Measurements from ENCODE around the gene SH3TC2. TPM values are rescaled to one million over a fixed set of nuclear protein-coding genes. Genes with fewer than 3 reads are reported as not detected.

The SH3TC2 gene
- total and polyA plus RNA-seq, 2 donors (not counting 1 experiment from before 2014, with no cell fraction given): not detected

DNA sequence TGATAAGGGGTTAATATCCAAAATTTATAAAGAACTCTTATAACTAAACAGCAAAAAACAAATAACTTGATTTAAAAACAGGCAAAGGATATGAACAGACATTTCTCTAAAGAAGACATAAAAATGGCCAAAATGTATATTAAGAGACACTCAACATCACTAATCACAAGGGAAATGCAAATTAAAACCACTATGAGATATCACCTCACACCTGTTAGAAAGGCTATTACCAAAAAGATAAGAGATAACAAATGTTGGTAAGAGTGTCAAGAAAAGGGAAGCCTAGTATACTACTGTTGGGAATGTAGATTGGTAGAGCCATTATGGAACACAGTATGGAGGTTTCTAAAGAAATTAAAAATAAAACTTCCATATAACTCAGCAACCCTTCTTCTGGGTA, 19.4 kb upstream of the SH3TC2 start:
- CTCF ChIA-PET: interaction anchor here (1.2 kb wide), 1 partner anchor 8 kb away, joined by 3 read pairs; no protein-coding TSS in a partner anchor
- H3K27me3 Mint-ChIP-seq: peaks cover 23% of the 10 kb centered on the region
- no peaks in the 10 kb centered on the region for H3K9me3 Mint-ChIP-seq (ENCODE audit: insufficient read depth)
- no peak overlapping the region for H3K4me3 ChIP-seq (ENCODE audit: control extremely low read depth in 1 of 5, extremely low read depth in 1 of 5, insufficient read depth in 1 of 5, low read depth in 2 of 5, low read length in 4 of 5)
- H3K4me3 Mint-ChIP-seq: no peak overlapping the region
- no peak overlapping the region for H3K27ac Mint-ChIP-seq
- H3K79me2 ChIP-seq (ENCODE audit: control insufficient read depth, insufficient read depth, low read length): no peaks in the 10 kb centered on the region
- no peaks in the 10 kb centered on the region for H3K27me3 ChIP-seq (replicated peaks in 1 of 4; ENCODE audit: control extremely low read depth in 1 of 4, control insufficient read depth in 3 of 4, insufficient read depth in 4 of 4, low read length in 3 of 4)
- DNase-seq (no peak), ATAC-seq (ENCODE audit: low read depth) (no peak)
- no peaks in the 10 kb centered on the region for H3K36me3 ChIP-seq (replicated peaks in 1 of 2; ENCODE audit: control extremely low read depth in 1 of 2, control insufficient read depth in 1 of 2, extremely low read depth in 1 of 2, insufficient read depth in 2 of 2, low read length in 1 of 2)
- no peak overlapping the region for H3K4me2 ChIP-seq (replicated peaks; ENCODE audit: low read depth, low read length, poor library complexity, severe bottlenecking)
- POLR2A ChIA-PET: no interaction called here
- no peak overlapping the region for H3K27ac ChIP-seq (ENCODE audit: low read length in 2 of 2)
- no peak for TF ChIP-seq EZH2 (IDR thresholded peaks at IDR 0.05; ENCODE audit: borderline replicate concordance, insufficient read depth, low read depth, low read length, poor library complexity, severe bottlenecking)
- TF ChIP-seq, protein P1, sequence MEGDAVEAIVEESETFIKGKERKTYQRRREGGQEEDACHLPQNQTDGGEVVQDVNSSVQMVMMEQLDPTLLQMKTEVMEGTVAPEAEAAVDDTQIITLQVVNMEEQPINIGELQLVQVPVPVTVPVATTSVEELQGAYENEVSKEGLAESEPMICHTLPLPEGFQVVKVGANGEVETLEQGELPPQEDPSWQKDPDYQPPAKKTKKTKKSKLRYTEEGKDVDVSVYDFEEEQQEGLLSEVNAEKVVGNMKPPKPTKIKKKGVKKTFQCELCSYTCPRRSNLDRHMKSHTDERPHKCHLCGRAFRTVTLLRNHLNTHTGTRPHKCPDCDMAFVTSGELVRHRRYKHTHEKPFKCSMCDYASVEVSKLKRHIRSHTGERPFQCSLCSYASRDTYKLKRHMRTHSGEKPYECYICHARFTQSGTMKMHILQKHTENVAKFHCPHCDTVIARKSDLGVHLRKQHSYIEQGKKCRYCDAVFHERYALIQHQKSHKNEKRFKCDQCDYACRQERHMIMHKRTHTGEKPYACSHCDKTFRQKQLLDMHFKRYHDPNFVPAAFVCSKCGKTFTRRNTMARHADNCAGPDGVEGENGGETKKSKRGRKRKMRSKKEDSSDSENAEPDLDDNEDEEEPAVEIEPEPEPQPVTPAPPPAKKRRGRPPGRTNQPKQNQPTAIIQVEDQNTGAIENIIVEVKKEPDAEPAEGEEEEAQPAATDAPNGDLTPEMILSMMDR (IDR thresholded peaks at IDR 0.05): no peak
- H3K9ac ChIP-seq (ENCODE audit: low read length): no peak overlapping the region
- H3K4me1 ChIP-seq (ENCODE audit: control insufficient read depth in 2 of 2, insufficient read depth in 2 of 2, low read length in 2 of 2): no peaks in the 10 kb centered on the region
- H3K4me1 Mint-ChIP-seq: no peaks in the 10 kb centered on the region
- intact Hi-C loops (cut with micrococcal nuclease): no loop called here
- no peaks in the 10 kb centered on the region for H3K9me3 ChIP-seq (ENCODE audit: control extremely low read depth in 1 of 3, control insufficient read depth in 2 of 3, insufficient read depth in 1 of 3, low read length in 2 of 3)
- no peaks in the 10 kb centered on the region for H4K20me1 ChIP-seq (ENCODE audit: control insufficient read depth, insufficient read depth, low read length, poor library complexity, severe bottlenecking)
- H2AFZ ChIP-seq (ENCODE audit: insufficient read depth, low read depth, low read length, poor library complexity, severe bottlenecking): no peak overlapping the region

GRCh38 chr5:149080294-149080693, 17.4 kb upstream of the SH3TC2 start:
- TF ChIP-seq, protein P1 (IDR thresholded peaks at IDR 0.05): no peak
- no peak for TF ChIP-seq EZH2 (IDR thresholded peaks at IDR 0.05; ENCODE audit: borderline replicate concordance, insufficient read depth, low read depth, low read length, poor library complexity, severe bottlenecking)
- no peaks in the 10 kb centered on the region for H3K36me3 ChIP-seq (replicated peaks in 1 of 2; ENCODE audit: control extremely low read depth in 1 of 2, control insufficient read depth in 1 of 2, extremely low read depth in 1 of 2, insufficient read depth in 2 of 2, low read length in 1 of 2)
- H3K27ac ChIP-seq (ENCODE audit: low read length in 2 of 2): no peak overlapping the region
- ChIA-PET CTCF (no interaction called here), POLR2A (no interaction called here)
- no peaks in the 10 kb centered on the region for H3K27me3 ChIP-seq (replicated peaks in 1 of 4; ENCODE audit: control extremely low read depth in 1 of 4, control insufficient read depth in 3 of 4, insufficient read depth in 4 of 4, low read length in 3 of 4)
- H4K20me1 ChIP-seq (ENCODE audit: control insufficient read depth, insufficient read depth, low read length, poor library complexity, severe bottlenecking): no peaks in the 10 kb centered on the region
- H3K79me2 ChIP-seq (ENCODE audit: control insufficient read depth, insufficient read depth, low read length): no peaks in the 10 kb centered on the region
- Mint-ChIP-seq H3K4me1 (no peaks in the 10 kb centered on the region), H3K4me3 (no peak overlapping the region), H3K27me3 (peaks cover 19% of the 10 kb centered on the region), H3K9me3 (ENCODE audit: insufficient read depth) (no peaks in the 10 kb centered on the region), H3K27ac (no peak overlapping the region)
- no peak overlapping the region for H2AFZ ChIP-seq (ENCODE audit: insufficient read depth, low read depth, low read length, poor library complexity, severe bottlenecking)
- no peaks in the 10 kb centered on the region for H3K4me1 ChIP-seq (ENCODE audit: control insufficient read depth in 2 of 2, insufficient read depth in 2 of 2, low read length in 2 of 2)
- H3K4me2 ChIP-seq (replicated peaks; ENCODE audit: low read depth, low read length, poor library complexity, severe bottlenecking): no peak overlapping the region
- no peak for DNase-seq
- WGBS (ENCODE audit: insufficient coverage): no CpG with 5 or more reads among the region's 4 CpGs
- intact Hi-C loops (cut with micrococcal nuclease): no loop called here
- peaks cover 0 to 4% (median 0%) of the 10 kb centered on the region in 3 donors for H3K9me3 ChIP-seq (ENCODE audit: control extremely low read depth in 1 of 3, control insufficient read depth in 2 of 3, insufficient read depth in 1 of 3, low read length in 2 of 3)
- no peak overlapping the region for H3K9ac ChIP-seq (ENCODE audit: low read length)
- ATAC-seq (ENCODE audit: low read depth): no peak
- no peak overlapping the region for H3K4me3 ChIP-seq (ENCODE audit: control extremely low read depth in 1 of 5, extremely low read depth in 1 of 5, insufficient read depth in 1 of 5, low read depth in 2 of 5, low read length in 4 of 5)

All from B cell (primary cell).